K562 (cell line): ENCODE measurements around the gene PTRH2. TPM values are rescaled to one million over a fixed set of nuclear protein-coding genes. Genes with fewer than 3 reads are reported as not detected.

ENCODE experiments used
- CHD2 ChIP-seq: IDR thresholded peaks from 2 replicates; pipeline ENCODE4 v1.6.1; 2011; ENCODE audit warnings: low read depth, low read length
- CXXC5 ChIP-seq: fragments of 250-450 bp; sonication (Bioruptor Pico); IDR thresholded peaks from 2 replicates; pipeline ENCODE4 v1.8.0; 2022; ENCODE audit warnings: inconsistent platforms, mild to moderate bottlenecking, moderate library complexity
- HCFC1 ChIP-seq: IDR thresholded peaks from 2 replicates; pipeline ENCODE4 v1.6.1; 2012; ENCODE audit warnings: low read depth, low read length, improper control_type of control experiment
- NR2F6 ChIP-seq: fragments of 450-650 bp; formaldehyde crosslinking; IDR thresholded peaks from 2 replicates; pipeline ENCODE4 v1.4.0; 2020; ENCODE audit warnings: mild to moderate bottlenecking
- SMARCC2 ChIP-seq: fragments of 450-650 bp; IDR thresholded peaks from 2 replicates; pipeline ENCODE4 v1.6.1; 2017; ENCODE audit warnings: antibody characterized with exemption, moderate library complexity, mild to moderate bottlenecking, low read depth
- SNIP1 ChIP-seq: fragments of 450-650 bp; IDR thresholded peaks from 2 replicates; pipeline ENCODE4 v1.7.1; 2017; ENCODE audit warnings: low read depth, mild to moderate bottlenecking
- YBX1 ChIP-seq: fragments of 450-650 bp; IDR thresholded peaks from 2 replicates; pipeline ENCODE4 v1.7.1; 2016; ENCODE audit warnings: mild to moderate bottlenecking
- ZNF224 ChIP-seq: sonication (generic); formaldehyde crosslinking; IDR thresholded peaks from 2 replicates; pipeline ENCODE4 v1.8.0; 2022; ENCODE audit warnings: mild to moderate bottlenecking, missing genetic modification reagents
- ZNF436 ChIP-seq: fragments of 250-450, 450-650 bp; sonication (Bioruptor Pico); formaldehyde crosslinking; IDR thresholded peaks from 2 replicates; pipeline ENCODE4 v1.7.0; 2020; ENCODE audit warnings: mild to moderate bottlenecking
- polyA plus RNA-seq, 8 experiments: library from polyadenylated mRNA; depleted of rRNA in 4 of 8; stranded (reverse) in 5 of 8; unstranded in 3 of 8; fragments of >200 nt; fragmentation: Nextera tagmentation in 2 of 8; fragmentation: Illumina TruSeq in 1 of 8; extraction: Ambion mirVana in 2 of 8; extraction: Trizol in 1 of 8; gene quantifications; 2 replicates each; pipeline versions ENCODE4 v1.2.1 to v1.2.3, GENCODE V29; 2011 to 2014; ENCODE audit warnings: inconsistent platforms in 1 of 8, missing spikeins in 1 of 8
- total RNA-seq, 7 experiments: library from RNA; depleted of rRNA in 6 of 7; stranded (reverse); fragments of >200 nt in 6 of 7; fragmentation: Illumina TruSeq in 2 of 7; extraction: Trizol in 2 of 7; gene quantifications; 2 replicates each; pipeline versions ENCODE4 v1.2.1 to v1.2.3, GENCODE V29; 2011 to 2021; ENCODE audit warnings: low replicate concordance in 1 of 7
- TF ChIP-seq, protein P1 (sequence below): fragments of 250-450 bp; sonication (Bioruptor Pico); IDR thresholded peaks from 2 replicates; pipeline ENCODE4 v1.5.0; 2021; ENCODE audit warnings: mild to moderate bottlenecking, moderate library complexity
- TF ChIP-seq, protein P2 (sequence below): fragments of 250-450 bp; sonication (Bioruptor Pico); IDR thresholded peaks from 2 replicates; pipeline ENCODE4 v1.8.0; 2022; ENCODE audit warnings: moderate library complexity, mild to moderate bottlenecking, inconsistent platforms
- TF ChIP-seq, protein P3 (sequence below): fragments of 450-650 bp; IDR thresholded peaks from 2 replicates; pipeline ENCODE4 v1.6.1; 2016; ENCODE audit warnings: borderline replicate concordance
- TF ChIP-seq, protein P4 (sequence below): sonication (generic); formaldehyde crosslinking; IDR thresholded peaks from 2 replicates; pipeline ENCODE4 v1.8.1; 2023; ENCODE audit warnings: missing genetic modification reagents, mild to moderate bottlenecking, borderline replicate concordance

PTRH2 gene
- total and polyA plus RNA-seq, 9 of the 15 experiments (the other 6 are each of a cell fraction or from before 2014, with no cell fraction given) = 53.1 to 210 (median 126) TPM

DNA sequence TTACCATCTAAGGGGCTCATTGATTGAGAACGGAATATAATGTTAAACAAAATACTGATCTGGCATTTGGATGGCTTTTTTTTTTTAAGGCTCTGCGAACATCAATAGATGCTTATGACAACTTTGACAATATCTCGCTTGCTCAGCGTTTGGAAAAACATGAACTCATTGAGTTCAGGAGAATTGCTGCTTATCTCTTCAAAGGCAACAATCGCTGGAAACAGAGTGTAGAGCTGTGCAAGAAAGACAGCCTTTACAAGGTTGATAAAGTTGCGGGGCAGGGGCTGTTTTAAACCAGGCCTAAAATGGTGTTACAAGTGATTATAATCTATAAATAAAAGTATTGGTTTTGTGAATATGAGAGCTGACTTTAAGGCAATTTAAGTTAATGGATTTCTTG lies 22.3 kb downstream of the PTRH2 start (continued):
- TF ChIP-seq, protein P1, sequence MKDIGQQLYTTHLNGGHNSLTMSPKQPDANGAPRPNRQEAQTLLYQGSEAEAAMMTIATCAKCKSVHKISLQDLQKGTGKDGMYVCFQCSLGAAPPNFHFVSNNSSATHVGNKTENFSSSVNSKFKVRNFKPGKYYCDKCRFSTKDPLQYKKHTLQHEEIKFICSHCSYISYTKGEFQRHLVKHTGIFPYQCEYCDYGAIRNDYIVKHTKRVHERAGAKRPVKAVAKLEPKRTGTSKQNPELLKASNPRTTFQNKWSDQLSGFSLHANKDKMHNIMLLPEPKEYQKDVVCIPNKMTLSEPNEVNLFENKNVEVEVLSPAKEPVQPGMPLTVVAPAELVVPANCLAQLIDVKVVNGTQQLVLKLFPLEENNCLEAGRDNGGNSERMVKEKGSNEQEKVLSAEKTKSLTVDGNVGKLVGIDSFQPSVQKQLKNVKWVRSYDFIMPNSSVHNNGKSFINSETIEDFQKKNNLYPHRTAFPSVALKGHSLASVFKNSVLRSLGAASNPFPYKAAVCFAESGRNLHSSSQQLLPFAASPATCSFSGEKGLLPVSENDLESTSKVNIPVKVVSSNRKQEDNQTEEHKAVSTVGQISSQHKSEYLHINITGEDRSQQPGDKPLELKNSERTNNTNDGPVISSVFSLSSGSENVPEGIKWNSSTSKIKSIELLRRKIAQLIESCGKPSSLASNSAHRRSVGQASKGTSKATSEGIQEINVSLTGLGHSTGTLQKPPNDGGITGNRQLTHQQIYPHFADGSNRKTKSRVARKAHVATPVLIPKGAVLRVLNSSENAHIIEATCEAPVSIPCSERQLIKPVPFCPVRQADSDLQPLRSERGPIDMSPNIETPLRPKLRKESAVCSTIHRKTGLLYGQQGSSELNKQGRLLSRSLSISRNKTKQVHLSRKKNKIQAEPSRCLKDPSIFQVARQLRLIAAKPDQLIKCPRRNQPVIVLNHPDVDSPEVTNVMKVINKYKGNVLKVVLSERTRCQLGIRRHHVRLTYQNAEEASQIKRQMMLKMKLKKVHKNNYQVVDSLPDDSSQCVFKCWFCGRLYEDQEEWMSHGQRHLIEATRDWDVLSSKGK (CRISPR knock-in tag) = no peak
- TF ChIP-seq YBX1 = no peak
- peak; percentile 93; the same call in 1 of the 2 replicates for TF ChIP-seq SMARCC2
- peak; percentile 83 for TF ChIP-seq CXXC5 (CRISPR knock-in tag)
- TF ChIP-seq, protein P2, sequence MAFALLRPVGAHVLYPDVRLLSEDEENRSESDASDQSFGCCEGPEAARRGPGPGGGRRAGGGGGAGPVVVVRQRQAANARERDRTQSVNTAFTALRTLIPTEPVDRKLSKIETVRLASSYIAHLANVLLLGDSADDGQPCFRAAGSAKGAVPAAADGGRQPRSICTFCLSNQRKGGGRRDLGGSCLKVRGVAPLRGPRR (CRISPR knock-in tag) = no peak
- TF ChIP-seq ZNF436 (CRISPR knock-in tag) = 0 out of 2 replicates have a peak, but pooled peaks have one; percentile 19
- peak; percentile 23; the same call in 1 of the 2 replicates for TF ChIP-seq CHD2
- TF ChIP-seq, protein P3, sequence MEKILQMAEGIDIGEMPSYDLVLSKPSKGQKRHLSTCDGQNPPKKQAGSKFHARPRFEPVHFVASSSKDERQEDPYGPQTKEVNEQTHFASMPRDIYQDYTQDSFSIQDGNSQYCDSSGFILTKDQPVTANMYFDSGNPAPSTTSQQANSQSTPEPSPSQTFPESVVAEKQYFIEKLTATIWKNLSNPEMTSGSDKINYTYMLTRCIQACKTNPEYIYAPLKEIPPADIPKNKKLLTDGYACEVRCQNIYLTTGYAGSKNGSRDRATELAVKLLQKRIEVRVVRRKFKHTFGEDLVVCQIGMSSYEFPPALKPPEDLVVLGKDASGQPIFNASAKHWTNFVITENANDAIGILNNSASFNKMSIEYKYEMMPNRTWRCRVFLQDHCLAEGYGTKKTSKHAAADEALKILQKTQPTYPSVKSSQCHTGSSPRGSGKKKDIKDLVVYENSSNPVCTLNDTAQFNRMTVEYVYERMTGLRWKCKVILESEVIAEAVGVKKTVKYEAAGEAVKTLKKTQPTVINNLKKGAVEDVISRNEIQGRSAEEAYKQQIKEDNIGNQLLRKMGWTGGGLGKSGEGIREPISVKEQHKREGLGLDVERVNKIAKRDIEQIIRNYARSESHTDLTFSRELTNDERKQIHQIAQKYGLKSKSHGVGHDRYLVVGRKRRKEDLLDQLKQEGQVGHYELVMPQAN = no peak
- TF ChIP-seq NR2F6 (CRISPR knock-in tag) = no peak
- TF ChIP-seq HCFC1 = no peak
- no peak for TF ChIP-seq SNIP1
- TF ChIP-seq ZNF224 = no peak
- TF ChIP-seq, protein P4, sequence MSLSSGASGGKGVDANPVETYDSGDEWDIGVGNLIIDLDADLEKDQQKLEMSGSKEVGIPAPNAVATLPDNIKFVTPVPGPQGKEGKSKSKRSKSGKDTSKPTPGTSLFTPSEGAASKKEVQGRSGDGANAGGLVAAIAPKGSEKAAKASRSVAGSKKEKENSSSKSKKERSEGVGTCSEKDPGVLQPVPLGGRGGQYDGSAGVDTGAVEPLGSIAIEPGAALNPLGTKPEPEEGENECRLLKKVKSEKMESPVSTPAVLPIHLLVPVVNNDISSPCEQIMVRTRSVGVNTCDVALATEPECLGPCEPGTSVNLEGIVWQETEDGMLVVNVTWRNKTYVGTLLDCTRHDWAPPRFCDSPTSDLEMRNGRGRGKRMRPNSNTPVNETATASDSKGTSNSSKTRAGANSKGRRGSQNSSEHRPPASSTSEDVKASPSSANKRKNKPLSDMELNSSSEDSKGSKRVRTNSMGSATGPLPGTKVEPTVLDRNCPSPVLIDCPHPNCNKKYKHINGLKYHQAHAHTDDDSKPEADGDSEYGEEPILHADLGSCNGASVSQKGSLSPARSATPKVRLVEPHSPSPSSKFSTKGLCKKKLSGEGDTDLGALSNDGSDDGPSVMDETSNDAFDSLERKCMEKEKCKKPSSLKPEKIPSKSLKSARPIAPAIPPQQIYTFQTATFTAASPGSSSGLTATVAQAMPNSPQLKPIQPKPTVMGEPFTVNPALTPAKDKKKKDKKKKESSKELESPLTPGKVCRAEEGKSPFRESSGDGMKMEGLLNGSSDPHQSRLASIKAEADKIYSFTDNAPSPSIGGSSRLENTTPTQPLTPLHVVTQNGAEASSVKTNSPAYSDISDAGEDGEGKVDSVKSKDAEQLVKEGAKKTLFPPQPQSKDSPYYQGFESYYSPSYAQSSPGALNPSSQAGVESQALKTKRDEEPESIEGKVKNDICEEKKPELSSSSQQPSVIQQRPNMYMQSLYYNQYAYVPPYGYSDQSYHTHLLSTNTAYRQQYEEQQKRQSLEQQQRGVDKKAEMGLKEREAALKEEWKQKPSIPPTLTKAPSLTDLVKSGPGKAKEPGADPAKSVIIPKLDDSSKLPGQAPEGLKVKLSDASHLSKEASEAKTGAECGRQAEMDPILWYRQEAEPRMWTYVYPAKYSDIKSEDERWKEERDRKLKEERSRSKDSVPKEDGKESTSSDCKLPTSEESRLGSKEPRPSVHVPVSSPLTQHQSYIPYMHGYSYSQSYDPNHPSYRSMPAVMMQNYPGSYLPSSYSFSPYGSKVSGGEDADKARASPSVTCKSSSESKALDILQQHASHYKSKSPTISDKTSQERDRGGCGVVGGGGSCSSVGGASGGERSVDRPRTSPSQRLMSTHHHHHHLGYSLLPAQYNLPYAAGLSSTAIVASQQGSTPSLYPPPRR (CRISPR knock-in tag) = no peak
